Measurements from ENCODE around the gene NR1D2.

NR1D2 gene

DNA sequence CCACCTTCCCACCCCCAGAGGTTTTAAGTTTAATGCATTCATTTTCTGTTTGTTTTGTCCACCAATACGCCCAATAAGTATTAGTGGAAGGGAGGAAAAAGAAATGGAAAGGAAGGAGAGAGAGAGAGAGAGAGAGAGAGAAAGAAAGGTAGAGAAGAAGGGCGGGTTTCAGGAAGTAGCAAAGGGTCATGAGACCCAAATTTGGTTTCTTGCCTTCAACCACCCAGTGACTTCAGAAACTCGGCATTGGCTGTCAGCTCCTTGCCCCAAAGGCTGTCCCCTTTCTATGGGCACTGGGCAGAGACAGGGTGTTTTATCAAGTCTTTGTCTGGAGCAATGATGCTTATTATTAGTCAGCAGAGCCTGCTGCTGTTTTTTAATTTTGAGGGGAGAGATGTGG lies 13.5 kb upstream of the NR1D2 start:
- TF ChIP-seq, protein P1, sequence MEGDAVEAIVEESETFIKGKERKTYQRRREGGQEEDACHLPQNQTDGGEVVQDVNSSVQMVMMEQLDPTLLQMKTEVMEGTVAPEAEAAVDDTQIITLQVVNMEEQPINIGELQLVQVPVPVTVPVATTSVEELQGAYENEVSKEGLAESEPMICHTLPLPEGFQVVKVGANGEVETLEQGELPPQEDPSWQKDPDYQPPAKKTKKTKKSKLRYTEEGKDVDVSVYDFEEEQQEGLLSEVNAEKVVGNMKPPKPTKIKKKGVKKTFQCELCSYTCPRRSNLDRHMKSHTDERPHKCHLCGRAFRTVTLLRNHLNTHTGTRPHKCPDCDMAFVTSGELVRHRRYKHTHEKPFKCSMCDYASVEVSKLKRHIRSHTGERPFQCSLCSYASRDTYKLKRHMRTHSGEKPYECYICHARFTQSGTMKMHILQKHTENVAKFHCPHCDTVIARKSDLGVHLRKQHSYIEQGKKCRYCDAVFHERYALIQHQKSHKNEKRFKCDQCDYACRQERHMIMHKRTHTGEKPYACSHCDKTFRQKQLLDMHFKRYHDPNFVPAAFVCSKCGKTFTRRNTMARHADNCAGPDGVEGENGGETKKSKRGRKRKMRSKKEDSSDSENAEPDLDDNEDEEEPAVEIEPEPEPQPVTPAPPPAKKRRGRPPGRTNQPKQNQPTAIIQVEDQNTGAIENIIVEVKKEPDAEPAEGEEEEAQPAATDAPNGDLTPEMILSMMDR (IDR thresholded peaks at IDR 0.05; ENCODE audit: low read depth, low read length) = no peak
- in situ Hi-C loops (cut with HindIII; ENCODE audit: low sequenced_read_pairs) = no loop called here
- H3K4me3 ChIP-seq (ENCODE audit: low read depth, low read length) = no peak overlapping the region
- DNase-seq (ENCODE audit: low read depth, low spot score) = no peak

DNA sequence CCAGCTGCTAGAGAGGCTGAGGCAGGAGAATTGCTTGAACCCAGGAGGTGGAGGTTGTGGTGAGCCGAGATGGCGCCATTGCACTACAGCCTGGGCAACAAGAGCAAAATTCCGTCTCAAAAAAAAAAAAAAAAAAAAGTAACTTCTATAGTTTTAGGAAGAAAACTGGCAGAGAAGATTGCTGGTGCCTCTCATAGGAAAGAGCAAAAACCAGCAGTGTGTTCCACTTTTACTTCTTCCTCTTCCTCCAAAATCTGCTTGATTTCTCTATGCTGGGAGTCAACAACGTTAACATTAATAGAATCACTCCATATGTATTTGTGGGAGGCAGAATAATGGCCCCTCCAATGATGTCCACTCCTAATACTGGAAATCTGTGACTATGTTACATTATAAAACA lies 12.5 kb upstream of the NR1D2 start:
- in situ Hi-C loops (cut with HindIII; ENCODE audit: low sequenced_read_pairs) = no loop called here
- TF ChIP-seq, protein P1 (IDR thresholded peaks at IDR 0.05; ENCODE audit: low read depth, low read length) = no peak
- DNase-seq (ENCODE audit: low read depth, low spot score) = no peak
- H3K4me3 ChIP-seq (ENCODE audit: low read depth, low read length) = no peak overlapping the region

DNA sequence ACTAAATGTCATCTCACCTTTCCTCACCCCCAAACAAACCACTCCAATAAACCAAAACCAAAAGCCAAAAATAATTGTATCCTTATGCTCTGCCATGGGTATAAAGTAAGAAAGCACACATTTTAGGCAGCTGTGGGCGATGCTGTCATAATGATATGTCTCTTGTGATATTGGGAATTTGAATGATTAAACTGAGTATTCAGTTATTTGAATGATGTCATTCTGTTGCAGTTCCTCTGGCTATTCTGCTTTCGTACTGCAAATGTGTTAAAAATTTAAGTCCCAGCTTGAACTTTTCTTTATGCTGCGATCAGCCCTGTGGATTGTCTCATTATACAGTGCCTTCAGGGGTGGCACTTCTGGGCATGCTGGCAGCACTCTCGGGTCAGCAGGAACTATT lies 10.8 kb upstream of the NR1D2 start:
- no peak for DNase-seq (ENCODE audit: low read depth, low spot score)
- TF ChIP-seq, protein P1 (IDR thresholded peaks at IDR 0.05; ENCODE audit: low read depth, low read length) = no peak
- in situ Hi-C loops (cut with HindIII; ENCODE audit: low sequenced_read_pairs) = no loop called here
- H3K4me3 ChIP-seq (ENCODE audit: low read depth, low read length) = no peak overlapping the region

DNA sequence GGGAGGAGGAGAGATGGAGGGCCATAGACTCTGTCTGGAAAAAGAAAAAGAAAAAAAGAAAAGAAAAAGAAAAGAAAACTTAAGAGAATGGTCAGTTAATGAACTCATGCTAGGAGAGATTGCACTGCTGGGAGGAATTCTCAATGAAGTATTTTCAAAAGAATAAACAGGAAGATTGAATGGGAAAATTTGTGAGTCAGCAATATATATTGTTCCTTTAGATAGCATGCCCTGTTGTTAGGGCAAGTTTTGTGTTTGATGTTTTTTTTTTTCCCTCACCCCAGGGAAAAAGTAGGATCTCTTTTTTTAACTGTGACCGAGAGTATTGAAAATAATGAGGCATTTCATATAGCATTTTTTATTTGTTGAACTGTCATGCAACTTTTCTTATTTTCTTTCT lies 7.8 kb upstream of the NR1D2 start:
- TF ChIP-seq, protein P1 (IDR thresholded peaks at IDR 0.05; ENCODE audit: low read depth, low read length) = no peak
- H3K4me3 ChIP-seq (ENCODE audit: low read depth, low read length) = no peak overlapping the region
- no peak for DNase-seq (ENCODE audit: low read depth, low spot score)
- in situ Hi-C loops (cut with HindIII; ENCODE audit: low sequenced_read_pairs) = no loop called here

DNA sequence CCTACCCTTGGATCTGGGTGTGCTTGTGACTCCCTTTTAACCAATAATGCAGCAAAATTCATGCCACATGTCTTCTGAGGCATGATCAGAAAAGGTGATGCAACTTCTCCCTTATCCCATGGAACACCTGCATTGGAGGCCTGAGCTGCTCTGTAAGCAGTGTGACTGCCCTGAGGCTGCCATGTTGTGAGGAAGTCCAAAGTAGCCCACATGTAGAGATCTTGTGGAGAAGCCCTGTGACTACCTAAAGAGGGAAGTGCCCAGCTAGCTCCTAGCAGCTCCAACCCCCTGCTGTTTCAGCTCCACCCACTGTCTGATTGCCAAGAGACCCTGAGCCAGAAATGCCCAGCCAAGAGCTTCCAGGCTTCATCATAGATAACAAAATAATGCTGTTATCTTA lies 6.4 kb upstream of the NR1D2 start:
- H3K4me3 ChIP-seq (ENCODE audit: low read depth, low read length) = no peak overlapping the region
- in situ Hi-C loops (cut with HindIII; ENCODE audit: low sequenced_read_pairs) = no loop called here
- TF ChIP-seq, protein P1 (IDR thresholded peaks at IDR 0.05; ENCODE audit: low read depth, low read length) = no peak
- DNase-seq (ENCODE audit: low read depth, low spot score) = no peak

- no peak for DNase-seq (ENCODE audit: low read depth, low spot score)
- H3K4me3 ChIP-seq (ENCODE audit: low read depth, low read length) = no peak overlapping the region
- TF ChIP-seq, protein P1 (IDR thresholded peaks at IDR 0.05; ENCODE audit: low read depth, low read length) = no peak
- in situ Hi-C loops (cut with HindIII; ENCODE audit: low sequenced_read_pairs) = no loop called here
These were observed 4.3 kb upstream of the NR1D2 start for GRCh38 chr3:23940775-23941174.

DNA sequence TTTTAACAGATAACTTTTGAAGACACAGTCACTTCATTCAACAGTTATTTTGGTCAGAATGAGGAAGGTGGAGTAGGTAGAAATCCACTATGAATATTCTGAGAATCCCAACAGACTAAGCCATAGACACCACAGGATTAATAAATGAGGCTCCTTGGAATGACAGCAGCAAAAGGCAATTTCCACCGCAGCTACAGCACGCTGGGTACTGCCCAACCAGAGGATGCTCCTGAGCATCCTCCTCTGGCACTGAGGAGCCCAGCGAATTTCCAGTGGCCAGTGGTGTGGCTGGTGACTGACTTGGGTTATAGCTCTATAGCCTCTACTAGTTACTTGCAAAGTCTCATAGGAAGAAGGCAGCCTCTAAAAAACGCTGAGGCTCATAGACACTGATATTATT lies 3.6 kb upstream of the NR1D2 start:
- in situ Hi-C loops (cut with HindIII; ENCODE audit: low sequenced_read_pairs) = no loop called here
- no peak for DNase-seq (ENCODE audit: low read depth, low spot score)
- no peak overlapping the region for H3K4me3 ChIP-seq (ENCODE audit: low read depth, low read length)
- TF ChIP-seq, protein P1 (IDR thresholded peaks at IDR 0.05; ENCODE audit: low read depth, low read length) = no peak
